IPS DF 4.7 (cell line): Measurements from ENCODE around the gene METRNL.
"Not testable (repeated sequence)": the region's sequence is repeated elsewhere in the genome, so short reads cannot be mapped to it uniquely, and the experiment has no call there.

Experiments used
- DNase-seq: peaks from one replicate; pipeline ENCODE4 v3.0.0-alpha.2; 2013; ENCODE audit warnings: low spot score; ENCODE audit errors: extremely low read depth

METRNL gene

GRCh38 chr17:83052241-83052564, 27.2 kb upstream of the METRNL start:
- no peak for DNase-seq

DNA sequence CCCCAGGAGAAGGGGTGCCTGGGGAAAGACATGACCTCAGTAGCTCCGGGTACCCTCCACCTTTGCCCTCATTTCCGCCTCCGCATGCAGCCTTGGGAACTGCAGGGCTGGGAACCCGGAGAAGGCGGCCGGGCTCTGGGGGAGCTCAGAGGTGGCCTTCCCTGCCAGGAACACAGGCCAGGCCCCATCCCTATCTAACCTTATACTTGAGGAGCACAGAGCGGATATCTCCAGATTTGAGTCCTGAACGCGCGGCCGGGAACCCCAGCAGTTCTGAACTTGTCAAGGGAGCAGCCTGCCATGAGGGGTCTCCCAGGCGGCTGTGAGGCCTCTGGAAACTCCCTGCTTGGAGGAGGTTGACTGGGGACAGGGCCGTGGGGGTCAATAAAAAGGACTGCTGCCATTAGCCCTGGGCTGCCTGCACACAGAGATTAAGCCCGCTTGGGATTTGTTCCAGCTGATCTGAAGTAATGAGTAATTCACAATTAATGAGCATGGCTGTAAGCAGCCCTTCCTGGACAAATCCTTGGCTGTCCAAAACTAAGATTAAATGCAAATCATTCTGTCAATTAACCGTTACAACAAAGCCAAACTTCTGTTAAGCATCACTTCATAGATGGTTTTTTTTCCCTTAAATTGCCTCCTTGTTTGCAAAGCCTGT, 26.3 kb upstream of the METRNL start:
- no peak for DNase-seq

DNA sequence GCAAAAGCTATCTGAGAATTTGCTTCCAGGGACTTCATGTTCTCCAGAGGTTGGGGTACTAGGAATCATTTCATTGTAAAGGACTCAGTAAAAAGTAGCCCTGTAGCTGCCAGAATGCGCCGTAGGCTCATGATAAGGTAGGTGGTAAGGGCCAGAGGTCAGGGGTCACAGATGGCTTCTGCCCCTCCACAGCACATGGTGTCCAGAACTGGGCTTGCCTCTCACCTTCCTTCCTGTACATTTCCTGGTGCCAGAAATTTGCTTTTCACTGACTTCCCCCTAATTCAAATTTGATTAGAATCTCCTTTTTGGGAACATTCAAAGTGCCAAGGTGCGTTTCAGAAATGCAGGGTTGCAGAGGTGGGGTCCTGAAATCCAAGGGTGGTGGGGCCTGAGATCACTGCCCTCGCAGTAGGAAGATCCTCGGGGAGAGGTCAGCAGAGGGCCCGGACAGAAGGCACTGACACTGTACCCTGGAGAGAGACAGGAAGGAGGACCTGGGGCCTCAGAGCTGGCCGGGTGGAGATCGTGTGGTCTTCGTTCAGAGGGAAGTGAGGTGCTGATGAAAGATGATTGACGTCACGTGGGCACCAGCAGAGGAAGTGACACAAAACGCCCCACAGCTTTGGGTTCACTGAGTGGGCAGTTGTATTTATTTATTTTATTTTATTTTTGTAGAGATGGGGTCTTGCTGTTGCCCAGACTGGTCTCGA, 25.5 kb upstream of the METRNL start:
- DNase-seq = no peak

GRCh38 chr17:83054518-83055125, 24.8 kb upstream of the METRNL start:
- no peak for DNase-seq

DNA sequence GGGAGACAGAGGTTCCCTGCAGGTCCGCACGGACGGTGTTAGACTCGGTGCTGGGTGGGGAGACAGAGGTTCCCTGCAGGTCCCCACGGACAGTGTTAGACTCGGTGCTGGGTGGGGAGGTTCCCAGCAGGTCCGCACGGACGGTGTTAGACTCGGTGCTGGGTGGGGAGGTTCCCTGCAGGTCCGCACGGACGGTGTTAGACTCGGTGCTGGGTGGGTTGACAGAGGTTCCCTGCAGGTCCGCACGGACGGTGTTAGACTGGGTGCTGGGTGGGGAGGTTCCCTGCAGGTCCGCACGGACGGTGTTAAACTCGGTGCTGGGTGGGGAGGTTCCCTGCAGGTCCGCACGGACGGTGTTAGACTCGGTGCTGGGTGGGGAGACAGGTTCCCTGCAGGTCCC, 24.2 kb upstream of the METRNL start:
- DNase-seq = not testable (repeated sequence)

DNA sequence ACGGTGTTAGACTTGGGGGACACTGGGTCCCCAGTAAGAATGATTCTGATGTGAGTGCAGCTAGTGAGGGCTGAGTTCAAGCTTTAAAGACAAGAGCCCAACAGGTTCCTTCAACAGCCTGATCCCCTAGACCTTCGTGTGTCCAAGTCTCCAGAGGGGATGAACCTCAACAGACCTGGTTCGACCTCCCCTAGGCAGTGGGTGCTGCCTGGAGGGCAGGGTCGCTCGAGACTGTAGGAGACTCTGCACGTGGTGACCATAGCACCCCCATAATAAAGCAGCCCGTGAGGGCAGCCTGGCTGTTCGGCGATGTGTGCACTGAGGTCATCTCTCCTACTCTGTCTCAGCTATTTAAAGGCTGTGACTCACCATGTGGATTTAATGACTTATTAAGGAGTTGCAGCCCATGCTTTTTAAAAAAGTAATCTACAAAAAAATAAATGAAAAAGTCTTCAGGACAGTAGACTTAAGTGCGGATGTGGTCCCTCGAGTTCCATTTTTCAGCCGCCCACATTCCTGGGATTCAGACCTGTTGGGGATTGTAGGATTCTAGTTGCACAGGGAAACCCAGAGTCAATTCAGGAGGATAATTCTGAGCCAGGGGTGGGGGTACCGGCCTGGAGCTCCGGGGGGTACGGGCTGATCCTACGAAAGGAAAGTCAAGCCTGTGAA, 23.4 kb upstream of the METRNL start:
- DNase-seq = no peak

- no peak for DNase-seq
Measured at GRCh38 chr17:83056583-83057396, 22.6 kb upstream of the METRNL start.

GRCh38 chr17:83057397-83057761, 22.0 kb upstream of the METRNL start:
- DNase-seq = no peak

DNA sequence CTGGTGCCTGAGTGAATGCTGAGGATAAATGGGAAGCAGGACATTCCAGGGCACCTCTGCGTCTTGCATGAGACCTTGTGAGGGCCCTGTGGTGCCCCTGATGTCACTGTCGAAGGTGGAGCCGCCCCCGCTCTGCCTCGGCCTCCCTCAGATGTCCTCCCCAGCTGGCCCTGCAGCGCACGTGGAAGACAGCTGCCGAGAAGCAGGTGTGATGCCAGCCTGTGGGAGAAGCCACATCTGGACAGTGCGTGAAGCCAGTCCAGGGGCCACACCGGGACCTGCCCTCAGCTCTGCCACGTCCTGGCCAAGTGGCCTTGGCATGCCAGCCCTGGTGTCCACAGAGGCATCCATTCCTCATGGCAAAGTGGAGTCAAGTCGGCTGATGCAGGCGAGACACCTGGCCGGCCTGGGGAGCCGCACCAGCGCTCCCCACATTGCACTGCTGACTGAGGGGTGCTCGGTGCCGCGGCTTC, 21.6 kb upstream of the METRNL start:
- DNase-seq = no peak

DNA sequence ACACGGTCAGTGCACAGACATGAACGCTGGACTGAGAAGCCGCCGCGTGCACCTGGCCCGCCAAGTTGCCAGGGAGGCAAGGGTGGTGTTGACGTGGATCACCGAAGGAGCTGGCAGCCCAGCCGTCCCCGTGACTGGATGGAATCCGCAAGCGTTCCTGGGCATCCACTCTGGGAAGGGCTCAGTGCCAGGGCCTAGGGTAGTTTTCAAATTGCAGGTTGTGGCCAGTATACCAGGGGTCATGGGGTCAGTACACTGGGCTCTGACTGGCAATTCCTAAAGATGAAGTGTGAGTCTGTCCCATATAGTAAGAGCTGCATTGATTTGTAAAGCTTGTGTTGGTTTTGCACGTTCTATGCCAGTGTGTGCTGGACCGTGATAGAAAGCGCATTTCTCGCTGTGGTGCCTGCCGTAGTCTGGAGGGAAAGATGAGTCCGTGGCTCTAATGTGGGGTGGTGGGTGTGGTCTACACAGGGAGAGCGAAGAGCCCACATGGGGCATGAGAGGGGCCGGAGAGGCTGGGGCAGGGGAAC, 21.1 kb upstream of the METRNL start:
- no peak for DNase-seq

DNA sequence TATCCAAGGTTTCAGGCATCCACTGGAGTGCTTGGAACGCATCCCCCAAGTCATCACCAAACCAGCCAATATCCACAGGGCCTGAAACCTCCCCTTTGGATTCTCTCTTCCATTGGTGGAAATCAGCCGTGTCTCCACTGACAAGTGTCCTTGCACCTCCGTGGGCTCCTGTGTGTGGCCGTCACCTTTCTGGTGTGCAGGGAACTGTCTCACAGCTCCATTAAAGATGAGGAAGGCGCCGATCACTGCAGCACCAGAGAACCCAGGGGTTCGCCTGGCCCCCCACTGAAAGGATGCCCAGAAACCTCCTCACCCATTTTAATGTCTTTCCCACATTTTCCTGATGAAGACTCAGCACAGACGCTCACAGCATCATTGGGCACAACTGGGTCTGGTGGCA, 17.8 kb upstream of the METRNL start:
- DNase-seq = no peak

DNA sequence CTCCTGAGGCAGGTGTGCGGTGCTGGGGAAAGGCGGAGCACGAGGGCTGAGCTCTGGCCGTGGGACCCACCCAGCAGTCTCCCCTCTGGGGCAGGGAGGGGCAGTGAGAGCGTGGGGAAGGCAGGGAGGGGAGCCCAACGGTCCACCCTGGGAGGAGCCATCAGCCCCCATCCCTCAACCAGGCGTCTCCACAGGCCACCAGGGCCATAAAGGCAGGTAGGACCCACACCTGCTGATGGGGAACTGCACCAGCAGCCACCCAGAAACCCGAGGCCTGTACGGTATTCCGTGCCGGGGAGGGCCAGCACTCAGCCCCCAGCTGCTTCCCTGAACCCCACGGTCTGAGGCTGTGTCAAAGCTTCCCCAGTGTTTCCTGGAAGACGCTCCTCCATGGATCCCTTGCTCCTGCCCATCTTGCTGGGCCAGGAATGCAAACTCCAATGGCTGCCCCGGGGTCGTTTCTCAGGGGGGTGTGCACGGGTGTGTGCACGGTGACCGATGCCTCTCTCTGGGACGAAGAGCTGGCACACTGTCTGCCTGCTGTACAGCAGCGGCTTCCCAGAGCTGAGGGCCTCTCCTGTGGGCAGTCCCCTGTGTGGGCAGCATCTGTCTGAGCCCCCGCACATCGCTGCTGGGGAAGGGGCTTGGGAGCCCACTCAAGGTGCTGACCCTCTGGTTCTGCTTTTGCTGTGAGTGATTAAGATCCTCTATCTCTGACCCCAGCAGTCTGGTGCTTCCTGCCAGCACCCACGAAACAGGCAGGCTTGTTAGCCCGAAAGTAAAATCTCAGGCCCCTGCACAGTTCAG, 17.2 kb upstream of the METRNL start:
- DNase-seq = no peak

- DNase-seq = no peak
Measured at GRCh38 chr17:83062818-83063671, 16.4 kb upstream of the METRNL start.

- no peak for DNase-seq
Measured at GRCh38 chr17:83064021-83064731, 15.2 kb upstream of the METRNL start.

- DNase-seq = no peak
Measured at GRCh38 chr17:83064732-83065659, 14.4 kb upstream of the METRNL start.

GRCh38 chr17:83065660-83066542, 13.5 kb upstream of the METRNL start:
- DNase-seq = no peak

DNA sequence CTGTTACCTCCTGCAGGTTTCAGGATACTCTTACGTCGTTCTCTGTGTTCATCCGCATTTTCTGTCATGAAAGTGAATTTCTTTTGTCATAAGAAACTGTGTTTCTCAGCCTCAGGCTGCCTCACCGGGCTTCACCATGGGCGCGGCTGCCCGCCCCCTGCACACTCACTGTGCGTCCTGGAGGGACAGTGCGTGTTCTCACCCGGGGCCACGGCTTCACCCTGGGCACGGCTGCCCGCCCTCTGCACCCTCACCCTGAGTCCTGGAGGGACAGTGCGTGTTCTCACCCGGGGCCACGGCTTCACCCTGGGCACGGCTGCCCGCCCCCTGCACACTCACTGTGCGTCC, 12.9 kb upstream of the METRNL start:
- DNase-seq = not testable (repeated sequence)
